ENCODE measurements around the gene FKBP2.

- TF ChIP-seq CTCF (optimal IDR thresholded peaks at IDR 0.05 in 1 of 3, IDR thresholded peaks at IDR 0.05 in 1 of 3, conservative IDR thresholded peaks at IDR 0.05 in 1 of 3; ENCODE audit: extremely low read depth in 1 of 3, insufficient read depth in 2 of 3, low read length in 3 of 3) (no peak), EZH2 (IDR thresholded peaks at IDR 0.05; ENCODE audit: low read length) (no peak)
Observed at GRCh38 chr11:64267207-64267945, 26.5 kb downstream of the FKBP2 start.

Data from keratinocyte (primary cell).